HG02970 (cell line): ENCODE results near the gene MTG1.

Experiments used
- ATAC-seq: cut with Tn5 transposase; IDR thresholded peaks from one replicate; pipeline ENCODE4 v1.9.1; 2021; ENCODE audit warnings: mild to moderate bottlenecking, moderate library complexity, moderate number of reproducible peaks; ENCODE audit not compliant: unreplicated experiment, low FRiP score

MTG1 gene

DNA sequence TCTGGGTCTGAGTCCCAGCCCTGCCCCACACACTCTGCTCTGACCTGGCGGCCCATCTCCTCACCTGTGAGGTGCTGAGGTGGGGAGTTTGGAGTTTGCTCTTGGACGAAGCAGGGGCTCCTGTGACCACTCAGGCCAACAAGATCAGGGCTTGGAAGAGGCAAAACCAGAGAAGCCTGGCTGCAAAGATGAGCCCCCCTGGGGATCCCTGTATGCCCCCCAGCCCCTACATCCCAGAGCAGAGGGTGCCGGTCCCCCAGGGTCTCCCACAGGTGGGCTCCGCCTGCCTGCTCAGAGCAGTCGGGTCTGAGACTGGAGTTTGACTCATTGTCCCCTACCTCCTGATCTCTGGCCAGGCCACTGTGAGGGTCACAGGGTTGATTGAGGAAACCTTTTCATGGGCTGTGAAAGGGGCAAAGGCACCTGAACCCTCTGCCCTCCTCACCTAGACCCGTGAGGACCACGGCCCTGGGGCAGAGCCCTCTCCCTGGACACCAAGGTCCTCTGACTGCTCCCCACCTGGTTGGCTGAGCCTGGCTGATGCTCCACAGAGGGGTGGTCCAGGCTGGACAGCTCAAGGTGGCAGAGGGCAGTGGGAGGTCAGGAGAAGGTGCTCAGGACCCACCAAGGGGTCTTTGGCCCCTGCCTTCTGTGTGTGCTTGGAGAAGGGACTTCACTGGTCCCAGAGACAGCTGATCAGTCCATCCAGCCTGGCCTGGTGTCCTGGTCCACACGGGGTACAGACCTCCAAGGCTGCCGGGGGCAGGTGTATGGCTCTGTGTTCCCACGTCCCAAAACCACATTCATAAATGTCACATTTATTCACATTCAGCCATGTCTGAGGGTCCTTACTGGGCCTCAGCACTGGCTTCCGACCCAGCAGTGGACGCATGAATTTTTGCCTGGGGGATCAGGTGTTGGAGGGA, 50.6 kb downstream of the MTG1 start:
- ATAC-seq: no peak

- ATAC-seq: no peak
Observed at GRCh38 chr10:133445268-133445732, 51.3 kb downstream of the MTG1 start.

DNA sequence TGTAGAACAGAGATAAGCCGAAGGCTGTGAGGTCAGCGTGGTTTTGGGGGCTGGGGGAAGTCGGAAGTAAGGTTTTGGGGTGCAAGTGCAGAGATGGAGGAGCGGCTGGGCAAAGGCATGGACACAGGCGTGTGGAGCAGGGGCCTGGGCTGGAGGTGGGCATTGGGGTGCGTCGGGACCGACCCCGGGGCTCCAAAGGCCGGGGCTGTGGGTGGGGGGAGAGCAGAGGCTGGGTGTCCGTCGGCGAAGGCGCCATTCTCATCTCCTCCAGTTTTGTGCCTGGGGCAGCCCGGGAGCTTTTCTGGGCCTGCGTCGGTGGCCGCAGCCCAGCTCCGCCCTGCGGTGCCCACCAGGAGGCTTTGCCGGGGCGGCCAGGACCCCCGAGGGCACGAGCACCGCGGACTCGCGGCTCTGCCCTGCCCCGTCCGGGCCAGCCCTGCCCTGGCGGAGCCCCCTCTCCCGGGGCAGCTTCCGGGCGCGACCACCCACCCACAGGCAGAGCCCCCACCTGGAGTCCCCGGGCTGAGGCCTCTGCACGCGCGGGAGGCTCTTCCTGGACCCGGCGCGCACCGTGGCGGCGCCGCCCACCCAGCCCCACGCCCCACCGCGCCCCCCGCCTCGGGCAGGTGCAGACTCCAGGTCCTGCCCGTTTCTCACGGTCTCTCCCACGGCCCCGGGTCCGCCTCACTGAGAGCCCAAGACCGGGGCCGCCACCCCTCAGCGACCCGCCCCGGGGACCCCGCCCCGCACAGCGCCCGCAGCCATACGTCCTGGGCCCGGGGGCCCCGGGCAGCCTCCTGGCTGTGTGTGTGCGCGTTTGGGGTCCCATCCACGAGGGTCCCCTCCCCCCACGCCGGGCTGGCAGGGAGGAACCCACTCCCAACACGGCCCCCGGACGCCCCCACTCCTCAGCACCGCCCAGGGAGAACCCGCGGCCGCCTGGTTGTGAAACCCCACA, 52.1 kb downstream of the MTG1 start:
- ATAC-seq: no peak

- no peak for ATAC-seq
Observed at GRCh38 chr10:133446979-133447378, 53.0 kb downstream of the MTG1 start.

DNA sequence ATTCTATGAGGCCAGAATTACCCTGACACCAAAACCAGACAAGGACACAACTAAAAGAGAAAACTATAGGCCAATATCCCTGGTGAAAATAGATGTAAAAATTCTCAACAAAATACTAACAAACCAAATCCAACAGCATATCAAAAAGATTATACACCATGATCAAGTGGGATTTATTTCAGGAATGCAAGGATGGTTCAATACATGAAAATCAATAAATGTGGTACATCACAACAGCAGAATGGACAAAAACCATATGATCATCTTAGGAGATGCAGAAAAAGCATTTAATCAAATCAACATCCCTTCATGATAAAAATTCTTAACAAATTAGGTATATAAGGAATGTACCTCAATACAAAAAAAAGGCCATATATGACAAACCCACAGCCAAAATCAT, 54.2 kb downstream of the MTG1 start:
- ATAC-seq: no peak

- ATAC-seq: no peak
Observed at GRCh38 chr10:133451346-133451745, 57.4 kb downstream of the MTG1 start.

- no peak for ATAC-seq
Observed at GRCh38 chr10:133452453-133452852, 58.5 kb downstream of the MTG1 start.

GRCh38 chr10:133453516-133454203, 59.7 kb downstream of the MTG1 start, which contains the start of gene SCART1:
SCART1 (plus strand) TSS chr10:133453945; CDS start chr10:133453998, 53 bp downstream.
- ATAC-seq: no peak

DNA sequence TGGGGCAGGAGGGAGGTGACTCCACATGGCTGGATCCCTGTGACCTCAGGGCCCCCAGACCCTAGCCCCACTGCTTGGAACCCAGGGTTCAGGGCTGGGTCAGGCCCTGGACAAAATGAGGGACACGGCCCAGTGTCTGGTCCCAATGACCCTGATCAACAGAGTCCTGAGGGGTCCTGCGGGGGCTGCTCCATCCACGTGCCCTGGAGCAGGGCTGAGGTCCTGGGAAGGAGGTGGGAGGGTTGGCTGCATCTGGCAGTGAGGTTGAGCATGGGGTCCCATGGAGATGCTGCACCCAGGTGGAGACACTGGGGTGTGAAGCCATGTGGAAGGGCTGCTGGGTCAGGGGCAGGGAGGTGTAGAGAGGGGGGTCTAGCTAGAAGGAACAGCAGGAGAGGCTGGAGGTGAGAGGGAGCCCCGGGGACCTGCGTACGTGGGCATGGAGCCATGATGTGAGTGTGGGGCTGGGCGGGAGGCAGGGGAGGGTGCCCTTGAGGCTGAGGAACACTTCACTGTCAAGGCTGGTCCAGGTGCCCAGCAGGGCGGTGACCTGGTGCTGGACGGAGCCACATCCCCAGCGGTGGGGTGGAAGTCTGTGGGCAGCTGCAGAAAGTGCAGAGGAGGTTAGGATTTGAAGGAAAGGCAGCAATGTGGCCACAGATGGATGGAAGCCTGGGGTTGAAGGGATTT, 60.4 kb downstream of the MTG1 start:
- ATAC-seq: no peak

- ATAC-seq: no peak
Observed at GRCh38 chr10:133455196-133455595, 61.2 kb downstream of the MTG1 start.

DNA sequence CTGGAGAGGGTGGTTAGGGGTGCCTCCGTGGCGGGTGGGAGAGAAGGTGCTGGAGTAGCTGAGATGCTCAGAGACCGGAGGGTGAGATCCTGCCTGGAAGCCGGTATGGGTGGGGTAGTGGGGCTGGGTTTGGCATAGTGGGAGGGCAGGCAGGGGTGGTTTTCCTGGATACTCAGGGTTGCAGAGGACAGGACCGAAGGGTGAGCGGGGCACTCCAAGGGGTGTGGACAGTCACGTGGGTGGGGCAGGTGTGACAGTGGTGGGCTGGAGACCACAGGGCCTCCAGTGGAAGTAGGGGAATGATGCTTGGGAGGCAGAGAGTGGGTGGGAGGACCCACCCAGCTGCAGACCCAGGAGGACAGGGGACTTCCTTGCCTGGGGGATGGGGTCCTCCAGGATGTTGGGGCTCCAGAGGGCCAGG, 61.7 kb downstream of the MTG1 start:
- no peak for ATAC-seq

GRCh38 chr10:133456041-133456951, 62.3 kb downstream of the MTG1 start:
- ATAC-seq: no peak

DNA sequence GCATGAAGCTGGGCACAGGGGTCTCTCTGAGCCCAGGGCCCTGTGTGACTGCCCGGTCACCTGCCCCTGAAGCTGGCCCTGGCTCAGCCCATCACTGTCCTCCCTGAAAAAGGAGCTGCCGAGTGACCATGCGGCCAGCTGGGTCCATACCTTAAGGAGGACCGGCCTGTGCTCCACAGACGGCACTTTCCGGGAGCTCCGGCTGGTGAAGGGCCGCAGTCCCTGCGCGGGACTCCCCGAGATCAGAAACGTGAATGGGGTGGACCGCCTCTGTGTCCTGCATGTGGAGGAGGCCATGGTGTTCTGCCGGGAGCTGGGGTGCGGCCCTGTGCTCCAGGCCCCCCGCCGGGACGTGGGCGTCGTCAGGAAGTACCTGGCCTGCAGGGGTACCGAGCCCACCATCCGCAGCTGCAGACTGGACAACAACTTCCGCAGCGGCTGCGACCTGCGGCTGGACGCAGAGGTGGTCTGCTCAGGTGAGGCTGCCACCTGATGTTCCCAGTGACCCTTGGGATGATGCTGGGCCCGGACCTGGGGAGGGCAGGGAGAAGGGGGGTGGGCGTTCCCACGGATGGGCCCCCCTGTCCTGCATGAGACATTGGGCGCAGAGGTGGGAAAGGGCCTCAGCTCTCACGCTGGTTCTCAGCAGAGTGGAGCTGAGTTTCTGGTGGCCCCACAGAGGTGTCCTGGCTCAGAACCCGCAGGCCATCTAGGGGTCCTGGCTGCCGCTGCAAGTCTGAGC, 63.3 kb downstream of the MTG1 start:
- ATAC-seq: no peak

DNA sequence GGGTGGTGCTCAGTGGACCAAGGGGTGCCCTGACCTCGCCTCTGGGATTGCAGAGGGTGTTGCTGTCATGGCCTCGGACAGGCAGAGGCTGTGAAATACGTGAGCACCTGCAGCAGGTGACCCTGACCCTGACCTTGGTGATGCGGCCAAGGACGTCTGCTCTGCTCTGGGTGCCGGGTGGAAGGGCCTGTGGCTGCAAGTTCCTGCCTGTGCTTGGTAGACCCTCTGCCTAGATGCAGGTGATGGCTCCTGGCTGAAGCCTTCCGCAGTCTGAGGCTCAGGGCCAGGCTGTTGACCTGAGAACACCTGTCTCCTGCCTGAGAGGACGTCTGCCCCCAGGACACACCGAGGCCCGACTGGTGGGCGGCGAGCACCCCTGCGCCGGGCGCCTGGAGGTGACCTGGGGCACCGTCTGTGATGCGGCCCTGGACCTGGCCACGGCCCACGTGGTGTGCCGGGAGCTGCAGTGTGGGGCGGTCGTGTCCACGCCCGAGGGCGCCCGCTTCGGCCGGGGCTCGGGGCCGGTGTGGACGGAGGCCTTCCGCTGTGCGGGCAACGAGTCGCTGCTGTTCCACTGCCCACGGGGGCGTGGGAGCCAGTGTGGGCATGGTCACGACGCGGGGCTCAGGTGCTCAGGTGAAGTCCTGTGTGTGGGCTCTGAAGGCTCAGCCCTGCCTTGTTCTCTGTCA, 64.2 kb downstream of the MTG1 start:
- ATAC-seq: no peak

GRCh38 chr10:133458710-133459453, 64.9 kb downstream of the MTG1 start:
- ATAC-seq: no peak

DNA sequence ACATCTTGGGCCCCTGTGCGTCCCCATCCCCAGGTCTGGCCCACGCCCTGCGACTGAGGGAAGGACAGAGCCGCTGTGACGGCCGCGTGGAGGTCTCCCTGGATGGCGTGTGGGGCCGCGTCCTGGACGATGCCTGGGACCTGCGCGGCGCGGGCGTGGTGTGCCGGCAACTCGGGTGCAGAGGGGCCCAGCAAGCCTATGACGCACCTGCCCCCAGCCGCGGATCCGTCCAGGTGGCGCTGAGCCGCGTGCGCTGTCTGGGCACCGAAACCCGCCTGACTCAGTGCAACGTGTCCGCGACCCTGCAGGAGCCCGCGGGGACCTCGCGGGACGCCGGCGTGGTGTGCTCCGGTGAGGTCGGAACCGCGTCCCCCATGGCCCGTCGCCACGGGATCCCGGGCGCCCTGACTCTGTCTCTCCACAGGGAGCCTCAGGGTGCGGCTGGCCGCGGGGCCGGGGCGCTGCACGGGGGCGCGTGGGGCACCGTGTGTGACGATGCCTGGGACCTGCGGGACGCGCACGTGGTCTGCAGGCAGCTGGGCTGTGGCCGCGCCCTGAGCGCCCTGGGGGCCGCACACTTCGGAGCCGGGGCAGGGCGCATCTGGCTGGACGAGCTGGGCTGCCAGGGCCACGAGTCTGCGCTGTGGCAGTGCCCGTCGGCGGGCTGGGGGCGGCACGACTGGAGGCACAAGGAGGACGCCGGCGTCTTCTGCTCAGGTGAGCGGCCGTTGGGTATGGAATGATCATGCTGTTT, 65.7 kb downstream of the MTG1 start:
- ATAC-seq: no peak
